DOHH2 (cell line): ENCODE results near the gene XBP1.

Experiments used
- CTCF ChIP-seq: fragments of 200-600 bp; sonication (generic); IDR thresholded peaks from one replicate; pipeline ENCODE4 v1.5.1; 2014; ENCODE audit warnings: antibody characterized with exemption, mild to moderate bottlenecking, low read depth, low read length; ENCODE audit not compliant: poor library complexity, severe bottlenecking
- EZH2phosphoT487 ChIP-seq: fragments of 200-600 bp; sonication (generic); IDR thresholded peaks from 2 replicates; pipeline ENCODE4 v1.6.1; 2017; ENCODE audit warnings: borderline replicate concordance, mild to moderate bottlenecking, antibody characterized with exemption, low read length, moderate library complexity, mixed read lengths

GRCh38 chr22:28846994-28847393 lies 46.6 kb upstream of the XBP1 start:
- no peak for TF ChIP-seq CTCF
- no peak for TF ChIP-seq EZH2phosphoT487
